Measurements from ENCODE around the gene SATB2. TPM values are rescaled to one million over a fixed set of nuclear protein-coding genes. Genes with fewer than 3 reads are reported as not detected.

SATB2 gene
- total RNA-seq, 1 donor from 2014 or later, result 3.9 TPM

DNA sequence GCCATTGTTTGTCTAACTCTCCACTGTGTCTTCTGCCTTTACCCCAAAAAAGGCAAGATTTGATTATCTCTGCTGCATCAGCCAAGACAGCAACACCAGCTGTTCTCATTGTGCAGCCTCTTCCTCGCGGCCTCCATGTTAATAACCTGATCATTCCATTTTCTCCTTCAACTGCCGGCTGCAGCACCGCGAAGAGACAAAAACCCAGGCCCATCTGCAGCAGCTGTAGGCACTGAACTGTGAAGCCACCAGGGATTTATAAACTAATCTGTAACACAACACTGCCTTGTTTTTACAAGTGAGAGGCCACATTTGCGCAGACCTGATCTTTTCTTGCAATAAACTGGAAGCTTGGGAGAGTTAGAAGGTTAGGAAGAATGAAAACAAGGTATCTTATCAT is 147.8 kb downstream of the SATB2 start:
- no peaks in the 10 kb centered on the region for H3K9me3 ChIP-seq
- no peaks in the 10 kb centered on the region for H3K27me3 ChIP-seq
- TF ChIP-seq, protein P1, sequence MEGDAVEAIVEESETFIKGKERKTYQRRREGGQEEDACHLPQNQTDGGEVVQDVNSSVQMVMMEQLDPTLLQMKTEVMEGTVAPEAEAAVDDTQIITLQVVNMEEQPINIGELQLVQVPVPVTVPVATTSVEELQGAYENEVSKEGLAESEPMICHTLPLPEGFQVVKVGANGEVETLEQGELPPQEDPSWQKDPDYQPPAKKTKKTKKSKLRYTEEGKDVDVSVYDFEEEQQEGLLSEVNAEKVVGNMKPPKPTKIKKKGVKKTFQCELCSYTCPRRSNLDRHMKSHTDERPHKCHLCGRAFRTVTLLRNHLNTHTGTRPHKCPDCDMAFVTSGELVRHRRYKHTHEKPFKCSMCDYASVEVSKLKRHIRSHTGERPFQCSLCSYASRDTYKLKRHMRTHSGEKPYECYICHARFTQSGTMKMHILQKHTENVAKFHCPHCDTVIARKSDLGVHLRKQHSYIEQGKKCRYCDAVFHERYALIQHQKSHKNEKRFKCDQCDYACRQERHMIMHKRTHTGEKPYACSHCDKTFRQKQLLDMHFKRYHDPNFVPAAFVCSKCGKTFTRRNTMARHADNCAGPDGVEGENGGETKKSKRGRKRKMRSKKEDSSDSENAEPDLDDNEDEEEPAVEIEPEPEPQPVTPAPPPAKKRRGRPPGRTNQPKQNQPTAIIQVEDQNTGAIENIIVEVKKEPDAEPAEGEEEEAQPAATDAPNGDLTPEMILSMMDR (IDR thresholded peaks at IDR 0.05), result no peak
- no peaks in the 10 kb centered on the region for H3K4me1 ChIP-seq
- no peak overlapping the region for H3K27ac ChIP-seq
- DNase-seq (no peak), ATAC-seq (no peak)
- H3K4me3 ChIP-seq, result no peak overlapping the region
- intact Hi-C loops (cut with DNase I), result no loop called here
- no peaks in the 10 kb centered on the region for H3K36me3 ChIP-seq

DNA sequence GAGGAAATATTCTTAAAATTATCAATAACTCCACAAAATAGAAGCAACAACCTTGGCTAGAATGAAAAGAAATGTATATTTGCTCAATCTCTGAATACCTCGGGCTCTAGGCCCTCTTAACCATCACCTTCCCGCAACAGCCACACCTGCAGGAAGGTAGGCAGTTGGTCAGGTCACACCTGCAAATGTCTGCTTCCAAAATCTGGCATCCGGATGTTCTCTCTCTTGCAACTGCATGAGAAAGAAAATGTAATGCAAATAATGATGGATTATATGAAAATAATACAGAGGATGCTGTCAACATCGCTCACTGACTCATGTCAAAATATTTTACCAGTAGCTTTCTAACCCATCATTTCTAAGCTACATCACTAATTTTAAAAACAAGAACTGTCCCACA is 148.3 kb downstream of the SATB2 start:
- no peaks in the 10 kb centered on the region for H3K27me3 ChIP-seq
- TF ChIP-seq, protein P1 (IDR thresholded peaks at IDR 0.05), result no peak
- no peak for ATAC-seq
- no peak for DNase-seq
- no peaks in the 10 kb centered on the region for H3K36me3 ChIP-seq
- H3K4me1 ChIP-seq, result no peaks in the 10 kb centered on the region
- H3K9me3 ChIP-seq, result no peaks in the 10 kb centered on the region
- intact Hi-C loops (cut with DNase I), result no loop called here
- H3K27ac ChIP-seq, result no peak overlapping the region
- no peak overlapping the region for H3K4me3 ChIP-seq

DNA sequence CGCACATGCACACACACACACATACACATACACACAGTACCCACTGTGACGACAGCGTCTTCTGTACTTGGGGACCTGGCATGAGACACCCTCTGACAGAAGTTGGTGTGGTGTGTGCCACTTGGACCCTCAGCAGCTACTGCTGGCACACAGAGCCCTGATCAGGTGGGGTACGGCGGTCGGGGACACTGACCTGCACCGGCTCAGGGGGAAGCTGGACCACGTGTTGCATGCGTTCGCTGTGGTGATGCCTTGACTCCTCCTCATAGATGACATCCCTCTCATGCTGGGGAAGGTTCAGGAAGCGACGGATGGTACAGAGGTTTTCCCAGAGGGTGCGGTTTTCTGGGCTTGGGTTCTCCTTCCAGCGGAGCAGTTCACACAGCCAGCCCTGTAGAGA is 149.2 kb downstream of the SATB2 start:
- no peak overlapping the region for H3K27ac ChIP-seq
- no peaks in the 10 kb centered on the region for H3K36me3 ChIP-seq
- DNase-seq (no peak), ATAC-seq (peak; percentile 38)
- intact Hi-C loops (cut with DNase I), result no loop called here
- H3K27me3 ChIP-seq, result no peaks in the 10 kb centered on the region
- no peaks in the 10 kb centered on the region for H3K4me1 ChIP-seq
- no peaks in the 10 kb centered on the region for H3K9me3 ChIP-seq
- TF ChIP-seq, protein P1 (IDR thresholded peaks at IDR 0.05), result no peak
- H3K4me3 ChIP-seq, result no peak overlapping the region

DNA sequence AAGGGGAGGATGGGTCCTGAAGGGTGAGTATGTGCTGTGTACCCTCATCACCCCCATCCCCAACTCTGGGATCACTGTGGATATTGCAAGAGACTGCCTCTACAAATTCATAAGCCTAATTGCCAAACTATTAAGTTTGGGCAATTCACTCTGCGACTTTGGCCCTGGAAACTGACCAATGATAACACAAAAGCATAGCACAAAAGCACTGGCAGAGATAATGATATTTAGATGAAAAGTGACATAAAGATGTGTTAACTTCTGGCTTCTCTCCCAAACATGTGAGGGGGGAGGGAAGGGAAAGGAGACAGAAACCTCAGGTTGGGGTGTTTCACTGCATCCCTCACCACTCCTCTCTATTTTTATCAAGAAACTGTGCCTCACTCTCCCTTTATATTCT is 150.3 kb downstream of the SATB2 start:
- Histone ChIP-seq H3K36me3 (no peaks in the 10 kb centered on the region), H3K9me3 (no peaks in the 10 kb centered on the region), H3K4me3 (no peak overlapping the region), H3K27ac (no peak overlapping the region), H3K27me3 (no peaks in the 10 kb centered on the region), H3K4me1 (no peaks in the 10 kb centered on the region)
- DNase-seq, result no peak
- TF ChIP-seq, protein P1 (IDR thresholded peaks at IDR 0.05), result no peak
- ATAC-seq, result no peak
- intact Hi-C loops (cut with DNase I), result no loop called here

DNA sequence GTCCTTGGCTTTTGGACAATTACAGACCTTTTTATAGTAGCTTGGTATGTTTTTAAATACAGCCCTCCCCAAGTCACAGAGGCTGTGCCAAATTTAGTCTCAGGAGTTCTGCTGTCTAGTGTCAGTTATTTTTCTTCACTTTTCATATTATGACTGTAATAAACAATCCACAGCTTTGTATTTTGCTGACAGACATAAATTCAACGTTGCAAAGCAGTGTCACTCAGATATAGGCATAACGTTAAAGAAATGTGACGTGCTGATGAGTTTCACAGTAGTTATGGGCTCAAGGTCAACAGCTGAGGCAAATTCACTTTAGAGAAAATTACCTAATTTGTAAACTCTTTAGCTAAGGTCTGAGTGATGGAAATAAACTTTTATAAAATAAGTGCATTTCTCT is 151.6 kb downstream of the SATB2 start:
- intact Hi-C loops (cut with DNase I), result no loop called here
- DNase-seq, result no peak
- no peaks in the 10 kb centered on the region for H3K27me3 ChIP-seq
- ATAC-seq, result no peak
- H3K9me3 ChIP-seq, result no peaks in the 10 kb centered on the region
- H3K27ac ChIP-seq, result no peak overlapping the region
- no peaks in the 10 kb centered on the region for H3K36me3 ChIP-seq
- no peak overlapping the region for H3K4me3 ChIP-seq
- H3K4me1 ChIP-seq, result no peaks in the 10 kb centered on the region
- TF ChIP-seq, protein P1 (IDR thresholded peaks at IDR 0.05), result no peak

DNA sequence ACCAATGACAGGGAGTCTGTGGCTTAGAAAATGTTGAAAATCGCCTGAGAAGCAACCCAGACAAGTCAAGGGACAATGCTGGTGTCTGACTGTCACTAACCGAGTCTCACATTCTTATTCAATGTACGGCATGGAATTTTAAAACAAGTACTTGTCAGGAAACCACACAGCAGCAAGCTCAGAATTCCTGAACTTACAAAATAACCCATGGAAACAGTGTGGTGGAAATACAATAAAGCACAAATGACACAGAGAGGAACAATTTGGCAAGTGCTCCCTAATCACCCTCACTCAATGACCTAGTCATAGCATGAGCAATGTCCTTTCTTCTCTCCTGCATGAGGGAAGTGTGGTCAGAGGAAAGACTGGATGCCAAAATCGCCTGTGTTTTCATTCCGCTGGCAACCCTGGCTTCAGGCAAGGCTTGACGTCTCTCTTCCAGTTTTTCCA is 154.0 kb downstream of the SATB2 start:
- Histone ChIP-seq H3K4me1 (no peaks in the 10 kb centered on the region), H3K4me3 (no peak overlapping the region), H3K9me3 (no peaks in the 10 kb centered on the region), H3K36me3 (no peaks in the 10 kb centered on the region), H3K27ac (no peak overlapping the region), H3K27me3 (no peaks in the 10 kb centered on the region)
- intact Hi-C loops (cut with DNase I), result no loop called here
- TF ChIP-seq, protein P1 (IDR thresholded peaks at IDR 0.05), result no peak
- DNase-seq (no peak), ATAC-seq (no peak)

All from upper lobe of right lung (tissue), 1 donor.